ENCODE measurements around the gene CDH2. TPM values are rescaled to one million over a fixed set of nuclear protein-coding genes. Genes with fewer than 3 reads are reported as not detected.

Gene CDH2
- total RNA-seq, 1 donor from 2014 or later = 198 TPM

DNA sequence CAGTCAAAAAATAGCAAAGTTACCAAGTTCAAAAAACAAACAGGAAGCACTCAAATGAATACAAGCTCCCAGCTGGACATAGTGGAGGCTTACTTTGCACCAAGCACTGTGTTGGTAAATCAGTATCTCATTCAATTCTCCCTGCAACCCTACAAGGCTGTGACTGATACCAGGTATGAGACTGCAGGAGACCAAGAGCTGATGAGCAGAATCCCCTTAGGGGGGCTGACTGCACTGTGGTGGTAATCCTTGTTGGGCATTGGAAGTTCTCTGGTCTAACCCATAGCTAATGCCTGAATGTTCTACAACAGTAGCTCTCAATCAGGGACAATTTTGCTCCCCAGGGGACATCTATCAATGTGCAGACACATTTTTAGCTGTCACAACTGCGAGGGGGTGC, 26.0 kb downstream of the CDH2 start:
- Mint-ChIP-seq H3K4me1 (ENCODE audit: low read depth) (peaks cover 48% of the 10 kb centered on the region), H3K4me3 (ENCODE audit: unreplicated experiment) (no peak overlapping the region), H3K27me3 (ENCODE audit: low read depth) (no peaks in the 10 kb centered on the region), H3K27ac (ENCODE audit: unreplicated experiment) (no peak overlapping the region), H3K36me3 (ENCODE audit: low read depth) (no peaks in the 10 kb centered on the region), H3K9me3 (ENCODE audit: low read depth) (no peaks in the 10 kb centered on the region)
- TF ChIP-seq, protein P1, sequence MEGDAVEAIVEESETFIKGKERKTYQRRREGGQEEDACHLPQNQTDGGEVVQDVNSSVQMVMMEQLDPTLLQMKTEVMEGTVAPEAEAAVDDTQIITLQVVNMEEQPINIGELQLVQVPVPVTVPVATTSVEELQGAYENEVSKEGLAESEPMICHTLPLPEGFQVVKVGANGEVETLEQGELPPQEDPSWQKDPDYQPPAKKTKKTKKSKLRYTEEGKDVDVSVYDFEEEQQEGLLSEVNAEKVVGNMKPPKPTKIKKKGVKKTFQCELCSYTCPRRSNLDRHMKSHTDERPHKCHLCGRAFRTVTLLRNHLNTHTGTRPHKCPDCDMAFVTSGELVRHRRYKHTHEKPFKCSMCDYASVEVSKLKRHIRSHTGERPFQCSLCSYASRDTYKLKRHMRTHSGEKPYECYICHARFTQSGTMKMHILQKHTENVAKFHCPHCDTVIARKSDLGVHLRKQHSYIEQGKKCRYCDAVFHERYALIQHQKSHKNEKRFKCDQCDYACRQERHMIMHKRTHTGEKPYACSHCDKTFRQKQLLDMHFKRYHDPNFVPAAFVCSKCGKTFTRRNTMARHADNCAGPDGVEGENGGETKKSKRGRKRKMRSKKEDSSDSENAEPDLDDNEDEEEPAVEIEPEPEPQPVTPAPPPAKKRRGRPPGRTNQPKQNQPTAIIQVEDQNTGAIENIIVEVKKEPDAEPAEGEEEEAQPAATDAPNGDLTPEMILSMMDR (IDR thresholded peaks at IDR 0.05) = no peak
- no peak for DNase-seq (ENCODE audit: low spot score)

DNA sequence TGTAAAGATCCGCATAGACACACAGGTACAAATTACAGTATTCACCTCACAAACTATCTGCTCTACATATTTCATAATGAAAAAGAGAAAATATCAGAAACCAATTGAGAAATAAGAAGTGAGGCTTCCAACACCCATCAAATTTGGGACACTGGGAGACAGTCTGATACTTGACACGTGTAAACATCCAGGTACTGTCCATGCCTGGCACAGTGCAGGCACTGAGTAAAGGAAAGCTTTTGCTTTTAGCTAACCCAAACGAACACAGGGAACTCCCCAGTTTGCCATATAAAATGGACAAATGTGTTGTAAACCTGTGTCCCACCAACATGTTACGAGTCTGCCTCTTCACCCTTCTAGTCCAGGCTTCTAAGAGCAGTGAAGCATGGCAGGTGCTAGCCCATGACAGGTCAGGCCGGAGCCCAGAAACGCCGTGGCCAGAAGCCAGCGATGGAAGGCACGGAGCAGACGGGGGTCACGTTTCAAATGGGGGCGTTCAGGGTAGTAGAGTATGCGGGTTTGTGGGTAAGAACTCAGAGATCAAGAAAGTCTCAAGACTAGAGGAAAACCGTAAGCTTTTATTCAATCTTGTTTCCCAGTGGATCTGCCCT, 27.0 kb downstream of the CDH2 start:
- Mint-ChIP-seq H3K27ac (ENCODE audit: unreplicated experiment) (peak overlapping the region; percentile 28), H3K36me3 (ENCODE audit: low read depth) (no peaks in the 10 kb centered on the region), H3K4me3 (ENCODE audit: unreplicated experiment) (no peak overlapping the region), H3K27me3 (ENCODE audit: low read depth) (no peaks in the 10 kb centered on the region), H3K4me1 (ENCODE audit: low read depth) (peaks cover 48% of the 10 kb centered on the region), H3K9me3 (ENCODE audit: low read depth) (no peaks in the 10 kb centered on the region)
- DNase-seq (ENCODE audit: low spot score) = no peak
- TF ChIP-seq, protein P1 (IDR thresholded peaks at IDR 0.05) = no peak

DNA sequence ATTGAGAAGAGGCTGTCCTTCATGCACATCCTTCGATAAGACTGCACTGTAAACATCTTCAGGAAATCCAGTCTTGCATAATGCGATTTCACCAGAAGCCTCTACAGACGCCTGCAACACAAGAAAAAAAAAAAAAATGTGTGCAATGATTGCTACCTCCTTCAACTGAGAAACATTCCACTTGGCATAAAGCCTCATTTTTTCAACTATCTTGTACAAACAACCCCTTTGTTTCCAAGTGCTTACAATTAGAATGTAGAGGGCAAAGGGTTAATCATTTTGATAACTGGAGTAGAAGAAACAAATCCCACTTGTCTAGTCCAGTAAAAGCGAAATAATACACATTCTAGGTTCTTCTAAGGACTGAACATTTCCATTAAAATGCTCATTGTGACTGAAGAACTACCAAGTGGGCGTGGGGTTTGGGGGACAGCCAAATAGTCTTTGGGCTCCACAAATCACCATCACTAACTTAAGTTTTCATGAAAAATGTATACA, 29.2 kb downstream of the CDH2 start:
- TF ChIP-seq, protein P1 (IDR thresholded peaks at IDR 0.05) = no peak
- H3K4me1 Mint-ChIP-seq (ENCODE audit: low read depth) = peaks cover 54% of the 10 kb centered on the region
- H3K36me3 Mint-ChIP-seq (ENCODE audit: low read depth) = no peaks in the 10 kb centered on the region
- H3K27me3 Mint-ChIP-seq (ENCODE audit: low read depth) = no peaks in the 10 kb centered on the region
- no peak overlapping the region for H3K4me3 Mint-ChIP-seq (ENCODE audit: unreplicated experiment)
- no peak for DNase-seq (ENCODE audit: low spot score)
- no peaks in the 10 kb centered on the region for H3K9me3 Mint-ChIP-seq (ENCODE audit: low read depth)
- H3K27ac Mint-ChIP-seq (ENCODE audit: unreplicated experiment) = no peak overlapping the region

DNA sequence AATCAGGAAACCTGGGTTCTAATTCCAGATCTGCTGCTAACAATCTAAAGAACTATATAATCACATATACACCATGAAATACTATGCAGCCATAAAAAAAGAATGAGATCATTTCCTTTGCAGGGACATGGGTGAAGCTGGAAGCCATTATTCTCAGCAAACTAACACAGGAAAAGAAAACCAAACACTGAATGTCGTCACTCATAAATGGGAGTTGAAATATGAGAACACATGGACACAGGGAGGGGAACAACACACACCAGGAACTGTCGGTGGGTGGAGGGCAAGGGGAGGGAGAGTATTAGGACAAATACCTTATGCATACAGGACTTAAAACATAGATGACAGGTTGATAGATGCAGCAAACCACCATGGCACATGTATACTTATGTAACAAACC, 33.2 kb downstream of the CDH2 start:
- Mint-ChIP-seq H3K27ac (ENCODE audit: unreplicated experiment) (no peak overlapping the region), H3K4me1 (ENCODE audit: low read depth) (peaks cover 35% of the 10 kb centered on the region), H3K4me3 (ENCODE audit: unreplicated experiment) (no peak overlapping the region), H3K9me3 (ENCODE audit: low read depth) (no peaks in the 10 kb centered on the region), H3K36me3 (ENCODE audit: low read depth) (peaks cover 5% of the 10 kb centered on the region), H3K27me3 (ENCODE audit: low read depth) (no peaks in the 10 kb centered on the region)
- no peak for DNase-seq (ENCODE audit: low spot score)
- TF ChIP-seq, protein P1 (IDR thresholded peaks at IDR 0.05) = no peak

DNA sequence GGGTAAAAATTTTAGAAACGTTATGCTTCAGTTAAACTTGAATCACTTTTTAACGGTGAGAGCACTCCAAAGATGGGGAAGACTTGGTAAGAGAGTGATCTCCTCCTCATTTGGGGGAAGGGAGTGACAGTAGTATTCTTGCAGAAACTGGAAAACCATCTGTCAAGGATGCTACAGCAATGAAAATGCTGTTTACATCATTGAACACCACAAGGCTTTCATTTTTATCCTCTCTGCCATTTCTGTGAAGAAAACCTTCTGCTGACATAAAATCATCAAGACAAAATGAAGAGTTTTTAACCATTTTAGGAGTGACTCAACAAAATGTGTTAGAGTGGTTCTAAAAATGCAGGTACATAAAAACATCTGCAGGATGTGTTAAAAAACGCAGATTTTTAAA, 38.1 kb downstream of the CDH2 start:
- Mint-ChIP-seq H3K27me3 (ENCODE audit: low read depth) (no peaks in the 10 kb centered on the region), H3K36me3 (ENCODE audit: low read depth) (peaks cover 7% of the 10 kb centered on the region), H3K4me1 (ENCODE audit: low read depth) (peaks cover 17% of the 10 kb centered on the region), H3K4me3 (ENCODE audit: unreplicated experiment) (no peak overlapping the region), H3K9me3 (ENCODE audit: low read depth) (no peaks in the 10 kb centered on the region), H3K27ac (ENCODE audit: unreplicated experiment) (no peak overlapping the region)
- TF ChIP-seq, protein P1 (IDR thresholded peaks at IDR 0.05) = no peak
- DNase-seq (ENCODE audit: low spot score) = no peak
